HUES6 (cell line): ENCODE results near the gene USB1.

Experiments used
- H3K27ac ChIP-seq: 2 replicates; pipeline ENCODE4 v1.7.0; 2013; ENCODE audit warnings: low read depth, mild to moderate bottlenecking, low read length, inconsistent platforms
- H3K27me3 ChIP-seq: 2 replicates; pipeline ENCODE4 v1.6.1; 2013; ENCODE audit warnings: low read length; ENCODE audit not compliant: control insufficient read depth, insufficient read depth
- H3K36me3 ChIP-seq: 2 replicates; pipeline ENCODE4 v1.6.1; 2013; ENCODE audit warnings: low read length; ENCODE audit not compliant: control insufficient read depth, insufficient read depth
- H3K4me1 ChIP-seq: 2 replicates; pipeline ENCODE4 v1.6.1; 2013; ENCODE audit warnings: low read length; ENCODE audit not compliant: control insufficient read depth, insufficient read depth
- H3K4me3 ChIP-seq: 2 replicates; pipeline ENCODE4 v1.5.1; 2013; ENCODE audit warnings: low read depth, low read length
- H3K9ac ChIP-seq: one replicate; pipeline ENCODE4 v1.6.1; 2013; ENCODE audit warnings: mild to moderate bottlenecking, low read length
- H3K9me3 ChIP-seq: 2 replicates; pipeline ENCODE4 v1.6.1; 2013; ENCODE audit warnings: low read depth, low read length; ENCODE audit not compliant: control insufficient read depth, insufficient read depth

USB1 gene

GRCh38 chr16:58000706-58001676 is at the start of gene USB1:
Gene USB1 (plus strand): TSS chr16:58001407. CDS start chr16:58001484, 77 bp downstream.
- H3K4me3 ChIP-seq = peak within 1 kb of the TSS; percentile 79
- H3K27ac ChIP-seq = peak within 1 kb of the TSS; percentile 37; the same call in 1 of the 2 replicates
- no peaks in the 10 kb centered on the region for H3K9me3 ChIP-seq
- peak within 1 kb of the TSS; percentile 72 for H3K9ac ChIP-seq
- H3K27me3 ChIP-seq = no peaks in the 10 kb centered on the region
- peaks cover 24% of the 10 kb centered on the region for H3K4me1 ChIP-seq
- H3K36me3 ChIP-seq = peaks cover 41% of the 10 kb centered on the region

GRCh38 chr16:57952909-57953308 is 48.3 kb upstream of the USB1 start:
- H3K4me3 ChIP-seq = no peak overlapping the region
- H3K9ac ChIP-seq = no peak overlapping the region
- H3K27me3 ChIP-seq = no peaks in the 10 kb centered on the region
- no peaks in the 10 kb centered on the region for H3K36me3 ChIP-seq
- H3K4me1 ChIP-seq = peaks cover 13% of the 10 kb centered on the region
- H3K27ac ChIP-seq = no peak overlapping the region
- H3K9me3 ChIP-seq = no peaks in the 10 kb centered on the region

- Histone ChIP-seq H3K9me3 (no peaks in the 10 kb centered on the region), H3K9ac (no peak overlapping the region), H3K27ac (no peak overlapping the region), H3K27me3 (no peaks in the 10 kb centered on the region), H3K4me3 (no peak overlapping the region), H3K36me3 (no peaks in the 10 kb centered on the region), H3K4me1 (peaks cover 18% of the 10 kb centered on the region)
These were observed 47.4 kb upstream of the USB1 start for GRCh38 chr16:57953857-57954256.

GRCh38 chr16:57955572-57956188 is 45.5 kb upstream of the USB1 start:
- Histone ChIP-seq H3K4me1 (peaks cover 13% of the 10 kb centered on the region; the same call in 1 of the 2 replicates), H3K27me3 (no peaks in the 10 kb centered on the region), H3K4me3 (no peak overlapping the region), H3K36me3 (no peaks in the 10 kb centered on the region), H3K27ac (no peak overlapping the region), H3K9me3 (no peaks in the 10 kb centered on the region), H3K9ac (no peak overlapping the region)

GRCh38 chr16:57956270-57956808 is 44.9 kb upstream of the USB1 start:
- Histone ChIP-seq H3K27me3 (no peaks in the 10 kb centered on the region), H3K9me3 (no peaks in the 10 kb centered on the region), H3K4me1 (peaks cover 13% of the 10 kb centered on the region; the same call in 1 of the 2 replicates), H3K36me3 (no peaks in the 10 kb centered on the region), H3K4me3 (no peak overlapping the region), H3K27ac (no peak overlapping the region), H3K9ac (no peak overlapping the region)

- Histone ChIP-seq H3K27ac (no peak overlapping the region), H3K9ac (no peak overlapping the region), H3K4me3 (no peak overlapping the region), H3K9me3 (no peaks in the 10 kb centered on the region), H3K4me1 (peaks cover 13% of the 10 kb centered on the region; the same call in 1 of the 2 replicates), H3K27me3 (no peaks in the 10 kb centered on the region), H3K36me3 (no peaks in the 10 kb centered on the region)
These were observed 44.1 kb upstream of the USB1 start for GRCh38 chr16:57956924-57957672.

GRCh38 chr16:57957673-57958392 is 43.4 kb upstream of the USB1 start:
- no peak overlapping the region for H3K27ac ChIP-seq
- no peaks in the 10 kb centered on the region for H3K27me3 ChIP-seq
- peaks cover 13% of the 10 kb centered on the region; the same call in 1 of the 2 replicates for H3K4me1 ChIP-seq
- no peak overlapping the region for H3K4me3 ChIP-seq
- no peaks in the 10 kb centered on the region for H3K36me3 ChIP-seq
- no peak overlapping the region for H3K9ac ChIP-seq
- H3K9me3 ChIP-seq = no peaks in the 10 kb centered on the region

GRCh38 chr16:57958544-57958943 is 42.7 kb upstream of the USB1 start:
- H3K4me3 ChIP-seq = no peak overlapping the region
- peaks cover 13% of the 10 kb centered on the region; the same call in 1 of the 2 replicates for H3K4me1 ChIP-seq
- no peaks in the 10 kb centered on the region for H3K36me3 ChIP-seq
- H3K9me3 ChIP-seq = no peaks in the 10 kb centered on the region
- H3K27me3 ChIP-seq = no peaks in the 10 kb centered on the region
- no peak overlapping the region for H3K27ac ChIP-seq
- no peak overlapping the region for H3K9ac ChIP-seq

- H3K9ac ChIP-seq = no peak overlapping the region
- H3K27me3 ChIP-seq = no peaks in the 10 kb centered on the region
- H3K4me1 ChIP-seq = peaks cover 13% of the 10 kb centered on the region; the same call in 1 of the 2 replicates
- no peaks in the 10 kb centered on the region for H3K36me3 ChIP-seq
- no peak overlapping the region for H3K4me3 ChIP-seq
- no peak overlapping the region for H3K27ac ChIP-seq
- H3K9me3 ChIP-seq = no peaks in the 10 kb centered on the region
These were observed 42.1 kb upstream of the USB1 start for GRCh38 chr16:57959121-57959520.

- Histone ChIP-seq H3K4me3 (no peak overlapping the region), H3K9ac (no peak overlapping the region), H3K36me3 (no peaks in the 10 kb centered on the region), H3K27ac (no peak overlapping the region), H3K9me3 (no peaks in the 10 kb centered on the region), H3K27me3 (no peaks in the 10 kb centered on the region), H3K4me1 (peaks cover 13% of the 10 kb centered on the region; the same call in 1 of the 2 replicates)
These were observed 41.4 kb upstream of the USB1 start for GRCh38 chr16:57959804-57960203.
